Activated CD4-positive, alpha-beta T cell treated with anti-CD3 and anti-CD28 coated beads, Interleukin-2, amount 50 U/mL, for 4 hours (primary cell): ENCODE data around the gene PARL.
"Not testable (repeated sequence)": the region's sequence is repeated elsewhere in the genome, so short reads cannot be mapped to it uniquely, and the experiment has no call there.

Source experiments
- DNase-seq, 2 experiments: peaks; one replicate each; pipeline ENCODE4 v3.0.0-alpha.2; 2020

PARL gene

GRCh38 chr3:183904833-183905780 lies 20.4 kb upstream of the PARL start:
- no peak for DNase-seq

DNA sequence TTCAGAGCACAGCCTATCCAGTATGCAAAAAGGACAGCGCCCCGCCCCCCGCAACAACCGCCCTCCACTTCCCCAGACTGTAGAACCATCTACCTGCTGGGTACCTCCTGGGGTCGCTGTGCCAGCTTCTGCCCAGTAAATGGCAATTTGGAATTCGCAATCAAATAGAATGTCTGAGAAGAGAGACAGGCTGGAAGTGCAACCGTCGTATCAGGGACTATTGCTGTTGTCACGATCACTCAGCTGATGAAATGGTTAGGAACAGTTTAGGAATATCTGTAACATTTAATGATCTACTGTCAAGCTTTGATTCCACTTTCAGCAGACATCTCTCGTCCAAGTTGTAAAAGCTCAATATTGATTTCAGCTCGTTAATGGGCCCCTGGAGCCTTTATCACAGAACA lies 13.3 kb upstream of the PARL start:
- DNase-seq, result no peak

DNA sequence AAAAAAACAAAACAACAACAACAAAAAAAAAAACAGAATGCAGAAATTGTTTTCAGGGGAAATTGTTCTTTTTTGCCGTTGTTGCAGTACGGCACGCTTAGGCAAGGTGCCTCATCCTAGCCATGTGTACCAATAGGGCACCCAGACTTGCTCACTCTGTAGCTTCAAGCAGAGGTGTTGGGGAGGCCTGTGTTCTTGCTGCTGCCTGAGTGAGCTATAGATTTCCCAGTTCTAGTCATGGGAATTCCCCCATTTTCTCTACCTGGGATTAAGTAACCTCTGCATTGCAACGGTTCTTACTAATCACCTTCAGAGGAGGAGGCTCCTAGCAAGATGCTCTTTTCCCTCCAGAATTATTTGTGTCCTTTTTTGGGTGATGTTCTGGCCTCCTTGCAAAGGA lies 12.9 kb upstream of the PARL start:
- no peak for DNase-seq

- no peak for DNase-seq
These were observed 11.9 kb upstream of the PARL start for GRCh38 chr3:183896610-183897009.

DNA sequence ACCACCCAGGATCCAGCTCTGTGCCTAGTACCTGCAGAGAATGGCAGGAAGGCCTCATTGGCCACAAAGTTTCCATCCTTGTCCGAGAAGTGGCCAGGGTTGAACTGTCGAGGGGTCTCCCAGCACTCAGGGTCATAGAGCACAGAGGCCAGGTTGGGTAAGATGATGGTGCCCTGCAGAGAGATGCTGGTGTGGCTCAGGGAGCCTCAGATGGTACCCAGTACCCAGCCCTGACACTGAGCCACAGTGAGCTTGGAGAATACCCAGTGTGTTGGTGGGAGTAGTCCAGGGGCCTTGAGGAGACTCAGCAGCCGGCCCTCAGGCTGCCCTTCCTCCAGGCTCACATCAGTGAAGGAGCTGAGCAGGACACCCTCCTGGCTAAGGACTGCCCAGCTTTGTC lies 11.5 kb upstream of the PARL start:
- no peak for DNase-seq

DNA sequence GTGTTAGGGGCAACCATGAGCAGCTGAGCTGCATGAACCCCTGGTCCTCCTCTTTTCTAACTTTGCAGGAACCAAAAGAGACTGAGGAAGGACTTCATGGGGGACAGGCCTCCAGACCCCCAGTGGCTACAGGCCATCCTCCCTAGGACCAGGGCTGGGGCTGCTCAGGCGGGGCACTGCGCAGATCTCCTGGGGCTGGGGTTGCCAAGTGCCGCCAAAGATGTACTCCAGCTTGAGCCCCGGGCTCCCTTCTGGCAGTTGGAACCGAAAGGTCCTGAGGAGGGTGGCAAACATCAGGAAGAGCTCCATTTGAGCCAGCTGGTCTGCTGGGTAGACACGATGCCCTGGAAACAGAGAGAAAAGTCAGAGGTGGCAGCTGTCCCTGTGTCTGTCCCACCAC lies 11.1 kb upstream of the PARL start:
- no peak for DNase-seq

DNA sequence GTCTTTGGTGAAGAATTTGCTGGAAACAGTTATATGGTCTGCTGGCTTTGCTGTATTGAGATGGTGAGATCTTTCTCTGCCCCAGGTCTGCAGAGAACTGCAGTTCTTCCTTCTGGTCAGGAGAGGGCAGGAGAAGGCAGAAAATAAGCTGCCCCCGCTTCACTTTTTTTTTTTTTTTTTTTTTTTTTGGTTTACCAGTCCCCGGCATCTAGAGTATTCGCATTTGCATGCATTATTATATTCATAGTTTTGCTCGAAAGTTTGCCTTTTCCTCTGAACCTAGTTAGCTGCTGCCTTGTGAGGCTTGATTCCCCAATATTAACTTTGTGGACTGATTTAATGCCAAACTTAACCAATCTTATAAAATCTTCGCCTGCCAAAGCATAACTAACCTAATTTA lies 10.6 kb upstream of the PARL start:
- DNase-seq, result peak in 1 of 2 experiments; percentile 13

- no peak for DNase-seq
These were observed 8.0 kb upstream of the PARL start for GRCh38 chr3:183892610-183893214.

DNA sequence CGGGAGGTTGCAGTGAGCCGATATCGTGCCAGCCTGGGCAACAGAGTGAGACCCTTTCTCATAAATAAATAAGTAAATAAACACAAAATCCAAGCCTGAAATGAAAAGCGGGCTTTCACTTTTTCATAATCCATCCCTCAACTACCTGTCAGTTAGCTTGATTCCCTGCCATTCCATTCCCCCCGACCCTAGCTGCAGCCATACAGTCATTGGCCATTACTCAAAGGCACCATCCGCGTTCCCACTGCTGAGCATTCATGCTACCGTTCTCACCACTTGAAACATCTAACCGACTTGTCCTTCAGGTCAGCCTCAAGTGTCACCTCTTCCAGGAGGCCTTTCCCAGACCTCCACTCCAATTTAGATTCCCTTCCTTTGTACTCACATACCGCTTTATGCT lies 1.1 kb upstream of the PARL start:
- no peak for DNase-seq

DNA sequence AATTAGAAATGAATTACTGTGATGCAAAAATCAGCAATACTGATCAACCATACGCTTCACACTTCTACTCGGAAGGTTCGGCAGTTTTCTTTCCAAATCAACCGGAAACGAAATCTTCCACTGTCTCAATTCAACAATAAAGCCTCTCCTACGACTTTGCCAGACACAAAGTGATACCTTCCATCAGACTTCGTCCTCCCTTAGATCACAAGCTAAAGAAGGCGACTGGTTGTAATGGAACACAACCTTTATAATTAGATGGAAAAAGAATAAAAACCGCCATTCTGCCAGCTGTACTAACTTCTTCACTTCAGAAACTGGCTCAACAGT lies 618 bp downstream of the PARL start:
- DNase-seq, result no peak

DNA sequence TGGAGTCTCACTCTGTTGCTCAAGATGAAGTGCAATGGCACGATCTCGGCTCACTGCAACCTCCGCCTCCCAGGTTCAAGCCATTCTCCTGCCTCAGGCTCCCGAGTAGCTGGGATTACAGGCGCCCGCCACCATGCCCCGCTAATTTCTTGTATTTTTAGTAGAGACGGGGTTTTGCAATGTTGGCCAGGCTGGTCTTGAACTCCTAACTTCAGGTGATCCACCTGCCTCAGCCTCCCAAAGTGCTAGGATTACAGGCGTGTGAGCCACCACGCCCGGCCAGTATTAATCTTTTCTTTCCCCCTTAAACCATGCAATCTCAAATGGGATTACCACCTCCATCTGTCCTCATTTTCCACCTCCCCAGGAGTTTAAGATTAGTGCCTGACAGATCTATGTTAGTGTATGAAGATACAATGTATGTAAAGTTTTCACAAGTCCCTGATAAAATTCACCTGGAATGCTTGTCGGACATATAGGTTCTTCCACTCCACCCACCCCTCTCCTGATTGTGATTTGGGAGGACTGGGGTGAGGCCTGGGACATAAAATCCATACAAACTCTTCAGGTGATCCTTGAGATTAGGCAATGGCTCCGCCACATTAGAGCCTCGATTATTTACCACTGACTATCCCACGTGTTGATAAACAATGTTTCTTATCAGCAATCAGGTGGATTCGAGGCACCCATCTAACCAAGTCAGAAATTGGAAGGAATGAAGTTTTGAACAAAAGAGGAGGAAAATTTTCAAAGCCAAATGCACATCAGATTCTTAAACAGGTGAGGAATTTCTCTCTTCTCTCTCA lies 1.2 kb downstream of the PARL start:
- DNase-seq, result no peak

DNA sequence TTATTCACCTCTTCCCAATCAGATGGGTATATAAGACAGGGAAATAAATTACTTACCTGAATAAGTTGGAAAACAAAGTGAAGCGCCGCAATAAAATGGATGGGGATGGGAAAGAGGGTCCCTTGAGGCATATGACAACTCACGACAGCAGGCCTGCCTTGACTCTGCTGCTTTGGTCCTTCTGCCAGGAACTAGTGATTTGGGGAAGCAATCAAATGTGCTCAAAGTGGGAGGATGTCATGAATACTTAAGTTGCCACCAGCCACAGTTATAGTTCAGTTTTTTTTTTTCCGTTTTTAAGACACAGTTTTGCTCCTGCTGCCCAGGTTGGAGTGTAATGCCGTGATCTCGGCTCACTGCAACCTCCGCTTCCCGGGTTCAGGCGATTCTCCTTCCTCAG lies 4.6 kb downstream of the PARL start:
- no peak for DNase-seq

DNA sequence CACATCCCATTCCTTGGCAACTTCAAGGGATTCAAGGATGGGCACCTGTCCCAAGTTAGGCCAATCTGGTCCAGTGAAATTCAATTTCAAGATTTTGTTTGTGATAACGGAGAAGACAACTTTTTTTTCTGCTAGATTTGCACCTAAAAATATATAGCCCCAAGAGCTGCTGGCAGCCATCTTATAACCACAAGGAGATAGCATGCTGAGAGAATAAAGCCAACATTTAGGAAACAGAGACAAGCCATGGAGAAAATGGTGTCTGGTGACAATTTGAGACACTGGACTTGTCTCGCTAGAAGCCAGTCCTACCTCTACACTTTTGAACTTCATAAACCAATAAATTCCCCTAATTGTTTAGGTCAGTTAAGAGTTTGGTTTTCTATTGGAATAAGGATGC lies 5.4 kb downstream of the PARL start:
- no peak for DNase-seq

DNA sequence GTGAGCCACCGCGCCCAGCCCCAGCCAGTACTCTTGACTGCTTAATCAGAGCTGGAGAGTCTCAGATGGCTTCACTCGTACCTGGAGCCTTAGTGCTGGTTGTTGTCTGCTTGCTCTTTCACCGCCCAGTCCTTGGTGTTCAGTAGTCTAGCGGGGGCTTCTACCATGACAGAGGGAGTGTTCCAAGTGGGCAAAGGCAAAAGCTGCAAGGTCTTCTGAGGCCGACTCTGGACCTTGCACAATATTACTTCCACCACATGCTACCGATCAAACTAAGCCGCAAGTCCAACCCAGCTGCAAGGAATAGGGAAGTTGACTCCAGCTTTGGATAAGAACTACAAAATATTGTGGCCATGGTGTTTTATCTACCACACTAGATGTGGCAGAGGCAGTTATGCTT lies 6.6 kb downstream of the PARL start:
- DNase-seq, result no peak

DNA sequence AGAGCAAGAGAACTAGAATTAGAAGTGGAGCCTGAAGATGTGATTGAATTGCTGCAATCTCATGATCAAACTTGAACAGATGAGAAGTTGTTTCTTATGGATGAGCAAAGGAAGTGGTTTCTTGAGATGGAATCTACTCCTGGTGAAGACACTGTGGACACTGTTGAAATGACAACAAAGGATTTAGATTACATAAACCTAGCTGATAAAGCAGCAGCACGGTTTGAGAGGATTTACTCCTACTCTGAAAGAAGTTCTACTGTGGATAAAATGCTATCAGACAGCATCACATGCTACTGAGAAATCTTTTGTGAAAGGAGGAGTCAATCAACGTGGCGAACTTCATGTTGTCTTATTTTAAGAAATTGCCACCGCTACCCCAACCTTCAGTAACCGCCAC lies 7.5 kb downstream of the PARL start:
- not testable (repeated sequence) for DNase-seq

GRCh38 chr3:183875411-183875810 lies 9.3 kb downstream of the PARL start:
- DNase-seq, result no peak

GRCh38 chr3:183873914-183874313 lies 10.8 kb downstream of the PARL start:
- no peak for DNase-seq

DNA sequence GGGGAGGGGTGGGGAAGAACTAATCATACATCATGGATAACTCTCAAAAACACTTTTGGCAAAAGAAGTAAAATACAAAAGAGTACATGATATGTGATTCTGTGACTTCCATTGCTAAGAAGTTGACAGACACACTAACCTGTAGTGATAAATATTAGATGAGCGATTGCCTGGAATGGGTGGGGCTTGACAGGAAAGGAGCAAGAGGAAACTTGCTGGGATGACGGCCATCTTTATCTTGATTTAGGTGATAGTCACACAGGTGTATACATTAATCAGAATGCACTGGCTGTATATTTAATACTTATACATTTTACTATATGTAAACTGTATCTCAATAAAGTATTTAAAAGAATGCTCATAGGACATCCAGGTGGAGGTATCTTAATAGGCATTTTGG lies 13.1 kb downstream of the PARL start:
- DNase-seq, result no peak

DNA sequence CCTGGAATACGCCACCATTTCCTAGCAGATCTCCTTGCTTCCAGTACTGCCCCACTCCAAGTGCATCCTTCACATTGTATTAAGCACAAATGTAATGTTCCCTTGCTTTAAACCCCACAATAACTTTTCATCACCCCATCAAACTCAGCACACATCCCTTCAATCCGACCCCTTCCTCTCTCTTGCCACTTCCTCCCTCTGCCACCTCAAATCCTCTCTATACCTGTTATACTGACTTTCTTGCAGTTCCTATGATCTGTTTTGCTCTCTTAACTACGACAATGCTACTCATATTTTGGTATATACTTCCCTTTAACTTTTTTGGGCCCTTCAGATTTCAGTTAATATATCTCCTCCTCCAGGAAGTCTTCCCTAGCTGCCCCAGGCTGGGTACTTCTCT lies 14.1 kb downstream of the PARL start:
- DNase-seq, result no peak

DNA sequence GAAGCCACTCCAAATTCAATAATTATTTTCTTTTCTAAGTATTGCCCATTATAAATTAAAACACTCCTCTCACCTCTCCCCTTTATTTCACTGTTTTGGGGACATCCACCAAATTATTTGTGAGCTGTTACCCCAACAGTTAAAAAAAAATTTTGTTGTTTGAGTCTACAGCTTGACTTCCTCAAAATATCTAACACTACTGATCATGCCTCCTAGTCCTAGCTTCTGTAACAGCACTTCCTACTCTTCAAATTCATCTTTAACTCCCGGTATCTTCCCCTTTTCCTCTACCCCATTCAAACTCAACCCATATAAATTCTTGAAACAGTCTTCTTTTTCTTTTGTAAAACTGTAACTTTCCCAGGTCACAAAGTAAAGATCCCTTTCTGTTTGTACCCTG lies 15.9 kb downstream of the PARL start:
- no peak for DNase-seq

- no peak for DNase-seq
These were observed 22.1 kb downstream of the PARL start for GRCh38 chr3:183862610-183863009.

- DNase-seq, result no peak
These were observed 26.8 kb downstream of the PARL start for GRCh38 chr3:183857863-183858262.

DNA sequence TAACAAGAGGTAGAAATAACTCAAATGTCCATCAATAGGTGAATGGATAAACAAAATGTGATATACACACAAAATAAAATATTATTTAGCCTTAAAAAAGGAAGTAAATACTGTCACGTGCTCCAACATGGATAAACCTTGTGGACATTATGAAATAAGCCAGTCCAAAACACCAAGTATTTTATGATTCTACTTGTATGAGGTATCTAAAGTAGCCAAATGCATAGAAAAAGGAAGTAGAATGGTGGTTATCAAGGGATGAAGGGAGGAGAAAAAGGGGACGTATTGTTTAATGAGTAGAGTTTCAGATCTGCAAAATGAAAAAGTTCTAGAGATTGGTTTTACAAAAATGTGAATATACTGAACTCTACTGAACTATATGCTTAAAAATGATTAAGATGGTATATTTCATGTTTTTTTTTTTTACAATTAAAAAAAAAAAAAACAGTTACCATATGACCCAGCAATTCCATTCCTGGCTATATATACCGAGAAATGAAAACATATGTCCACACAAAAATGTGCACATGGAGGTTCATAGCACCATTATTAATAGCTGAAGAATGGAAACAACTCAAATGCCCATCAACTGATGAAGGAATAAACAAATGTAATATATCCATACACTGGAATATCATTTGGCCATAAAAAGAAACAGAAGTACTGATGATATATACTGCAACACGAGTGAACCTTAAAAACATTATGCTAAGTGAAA lies 30.2 kb downstream of the PARL start:
- DNase-seq, result no peak
